Neural cell (in vitro differentiated cells): ENCODE measurements around the gene RAF1. TPM values are rescaled to one million over a fixed set of nuclear protein-coding genes. Genes with fewer than 3 reads are reported as not detected.

Source experiments
- H2AFZ ChIP-seq: fragments of 200-600, 300-800 bp; sonication (generic), shearing (Covaris generic); 2 replicates; pipeline ENCODE4 v1.6.0; 2014; ENCODE audit warnings: low read depth, mild to moderate bottlenecking, antibody characterized with exemption, low read length, moderate library complexity
- H3F3A ChIP-seq: fragments of 200-600 bp; shearing (Covaris generic); 2 replicates; pipeline ENCODE4 v1.6.1; 2016; ENCODE audit warnings: mild to moderate bottlenecking, moderate library complexity, mixed read lengths, antibody characterized with exemption, low read length; ENCODE audit not compliant: insufficient read depth, poor library complexity, severe bottlenecking
- H3K27ac ChIP-seq: fragments of 200-600, 300-800 bp; sonication (generic), shearing (Covaris generic); 2 replicates; pipeline ENCODE4 v1.5.1; 2014; ENCODE audit warnings: mild to moderate bottlenecking, low read length, moderate library complexity
- H3K27me3 ChIP-seq: fragments of 300-800, 200-600 bp; sonication (generic), shearing (Covaris generic); 2 replicates; pipeline ENCODE4 v1.6.0; 2014; ENCODE audit warnings: mild to moderate bottlenecking, low read depth, low read length, moderate library complexity; ENCODE audit not compliant: insufficient read depth
- H3K36me3 ChIP-seq: fragments of 300-800, 200-600 bp; sonication (generic), shearing (Covaris generic); 2 replicates; pipeline ENCODE4 v1.5.1; 2014; ENCODE audit warnings: mild to moderate bottlenecking, antibody characterized with exemption, low read length, moderate library complexity; ENCODE audit not compliant: insufficient read depth
- H3K4me2 ChIP-seq: fragments of 300-800, 200-600 bp; sonication (generic), shearing (Covaris generic); 2 replicates; pipeline ENCODE4 v1.6.0; 2014; ENCODE audit warnings: mild to moderate bottlenecking, low read length
- H3K4me3 ChIP-seq: fragments of 300-800, 200-600 bp; sonication (generic), shearing (Covaris generic); 2 replicates; pipeline ENCODE4 v1.5.1; 2014; ENCODE audit warnings: mild to moderate bottlenecking, low read length, moderate library complexity
- H3K79me2 ChIP-seq: fragments of 200-600 bp; shearing (Covaris generic); replicated peaks from 2 replicates; pipeline ENCODE4 v1.6.0; 2014; ENCODE audit warnings: mild to moderate bottlenecking, low read length, moderate library complexity; ENCODE audit not compliant: insufficient read depth
- H3K9ac ChIP-seq: fragments of 300-800, 200-600 bp; sonication (generic), shearing (Covaris generic); 2 replicates; pipeline ENCODE4 v1.6.1; 2016; ENCODE audit warnings: mild to moderate bottlenecking, low read length, mixed read lengths
- H3K9me2 ChIP-seq: fragments of 200-600 bp; shearing (Covaris generic); 2 replicates; pipeline ENCODE4 v1.6.1; 2016; ENCODE audit warnings: mild to moderate bottlenecking, low read length, mixed read lengths; ENCODE audit not compliant: insufficient read depth
- H3K9me3 ChIP-seq: fragments of 200-600, 300-800 bp; sonication (generic), shearing (Covaris generic); 2 replicates; pipeline ENCODE4 v1.6.1; 2016; ENCODE audit warnings: mild to moderate bottlenecking, mixed run types, low read length, moderate library complexity, mixed read lengths
- H4K20me1 ChIP-seq: fragments of 200-600 bp; shearing (Covaris generic); 2 replicates; pipeline ENCODE4 v1.6.1; 2016; ENCODE audit warnings: mild to moderate bottlenecking, mixed run types; ENCODE audit not compliant: insufficient read depth
- CTCF ChIP-seq: fragments of 450-650 bp; IDR thresholded peaks from 2 replicates; pipeline ENCODE4 v1.5.1; 2014; ENCODE audit warnings: antibody characterized with exemption, mild to moderate bottlenecking, moderate library complexity; ENCODE audit not compliant: poor library complexity, severe bottlenecking
- EP300 ChIP-seq: fragments of 450-650 bp; conservative IDR thresholded peaks from 2 replicates; pipeline ENCODE4 v1.6.1; 2014; ENCODE audit warnings: antibody characterized with exemption, mild to moderate bottlenecking, moderate library complexity; ENCODE audit not compliant: poor library complexity, severe bottlenecking
- EZH2 ChIP-seq: fragments of 200-600, 300-800 bp; shearing (Covaris generic), sonication (generic); IDR thresholded peaks from 2 replicates; pipeline ENCODE4 v1.6.1; 2014; ENCODE audit warnings: antibody characterized with exemption, low read length, borderline replicate concordance, mild to moderate bottlenecking; ENCODE audit not compliant: insufficient read depth, poor library complexity, severe bottlenecking
- MXI1 ChIP-seq: fragments of 450-650 bp; conservative IDR thresholded peaks from 2 replicates; pipeline ENCODE4 v1.6.1; 2014; ENCODE audit warnings: antibody characterized with exemption, mild to moderate bottlenecking; ENCODE audit not compliant: poor library complexity, severe bottlenecking
- POLR2AphosphoS5 ChIP-seq: IDR thresholded peaks from 2 replicates; pipeline ENCODE4 v1.6.1; 2012
- RAD21 ChIP-seq: fragments of 450-650 bp; conservative IDR thresholded peaks from 2 replicates; pipeline ENCODE4 v1.6.1; 2014; ENCODE audit warnings: antibody characterized with exemption, mild to moderate bottlenecking, moderate library complexity
- REST ChIP-seq: IDR thresholded peaks from 2 replicates; pipeline ENCODE4 v1.6.1; 2012; ENCODE audit warnings: borderline replicate concordance
- SMC3 ChIP-seq: fragments of 450-650 bp; conservative IDR thresholded peaks from 2 replicates; pipeline ENCODE4 v1.6.1; 2014; ENCODE audit warnings: antibody characterized with exemption, mild to moderate bottlenecking, moderate library complexity; ENCODE audit not compliant: poor library complexity
- TAF1 ChIP-seq: IDR thresholded peaks from 2 replicates; pipeline ENCODE4 v1.6.1; 2012; ENCODE audit warnings: low read depth
- polyA plus RNA-seq: library from polyadenylated mRNA; depleted of rRNA; stranded (reverse); fragments of >200 nt; gene quantifications from 2 replicates; pipeline ENCODE4 v1.2.3, GENCODE V29; 2014

The RAF1 gene
- polyA plus RNA-seq, 1 donor from 2014 or later = 215 TPM

GRCh38 chr3:12659316-12660015 is 4.5 kb downstream of the RAF1 start:
- Histone ChIP-seq H3K9me2 (no peaks in the 10 kb centered on the region), H3K27me3 (no peaks in the 10 kb centered on the region), H3K79me2 (peaks cover 93% of the 10 kb centered on the region), H3K4me2 (no peak overlapping the region), H3K27ac (no peak overlapping the region), H3K9me3 (no peaks in the 10 kb centered on the region), H3K4me3 (no peak overlapping the region), H3F3A (no peaks in the 10 kb centered on the region), H3K9ac (no peak overlapping the region), H4K20me1 (peaks cover 11% of the 10 kb centered on the region), H3K36me3 (no peaks in the 10 kb centered on the region), H2AFZ (no peak overlapping the region)
- TF ChIP-seq EZH2 (no peak), SMC3 (no peak), TAF1 (no peak), CTCF (no peak), MXI1 (no peak), POLR2AphosphoS5 (no peak), REST (no peak), RAD21 (no peak), EP300 (no peak)

- no peaks in the 10 kb centered on the region for H3K36me3 ChIP-seq
- no peaks in the 10 kb centered on the region for H3K9me3 ChIP-seq
- no peak for TF ChIP-seq MXI1
- no peaks in the 10 kb centered on the region for H3K27me3 ChIP-seq
- peaks cover 11% of the 10 kb centered on the region for H4K20me1 ChIP-seq
- H3K9me2 ChIP-seq = no peaks in the 10 kb centered on the region
- H3K9ac ChIP-seq = no peak overlapping the region
- H3K4me2 ChIP-seq = no peak overlapping the region
- H3F3A ChIP-seq = no peaks in the 10 kb centered on the region
- no peak overlapping the region for H3K27ac ChIP-seq
- no peak overlapping the region for H2AFZ ChIP-seq
- no peak overlapping the region for H3K4me3 ChIP-seq
- peaks cover 100% of the 10 kb centered on the region for H3K79me2 ChIP-seq
Measured at GRCh38 chr3:12658593-12659058, 5.3 kb downstream of the RAF1 start.
